HG03378 (cell line): Measurements from ENCODE around the gene MAPKAP1.

ENCODE experiments used
- ATAC-seq: cut with Tn5 transposase; IDR thresholded peaks from one replicate; pipeline ENCODE4 v1.9.1; 2021; ENCODE audit warnings: mild to moderate bottlenecking, moderate library complexity; ENCODE audit not compliant: unreplicated experiment

Gene MAPKAP1

DNA sequence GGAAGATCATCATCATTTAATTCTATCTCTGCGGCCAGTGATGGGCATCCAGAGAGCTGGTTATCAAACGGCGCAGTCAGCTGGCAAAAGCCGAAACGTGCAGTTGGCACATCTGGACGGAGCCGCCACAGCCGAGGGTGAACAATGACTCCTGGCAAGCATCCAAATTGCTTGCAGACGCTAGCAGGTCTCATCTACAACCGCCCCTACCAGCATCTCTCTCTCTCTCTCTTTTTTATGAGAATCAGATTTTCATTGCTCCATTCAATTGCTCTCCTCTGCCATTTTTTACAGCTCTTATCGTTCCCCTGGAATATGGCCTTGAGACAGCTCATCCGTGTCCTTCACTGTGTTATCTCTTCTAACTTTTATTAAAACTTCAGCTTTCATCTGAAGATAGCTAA, 165.2 kb downstream of the MAPKAP1 start:
- no peak for ATAC-seq

GRCh38 chr9:125540497-125540896, 166.5 kb downstream of the MAPKAP1 start:
- ATAC-seq: no peak

GRCh38 chr9:125538092-125538473, 168.9 kb downstream of the MAPKAP1 start:
- ATAC-seq: no peak

GRCh38 chr9:125537442-125538091, 169.4 kb downstream of the MAPKAP1 start:
- ATAC-seq: no peak

- no peak for ATAC-seq
These were observed 170.2 kb downstream of the MAPKAP1 start for GRCh38 chr9:125536776-125537175.

- no peak for ATAC-seq
These were observed 170.7 kb downstream of the MAPKAP1 start for GRCh38 chr9:125536167-125536772.

GRCh38 chr9:125534971-125535701, 171.9 kb downstream of the MAPKAP1 start:
- ATAC-seq: no peak

DNA sequence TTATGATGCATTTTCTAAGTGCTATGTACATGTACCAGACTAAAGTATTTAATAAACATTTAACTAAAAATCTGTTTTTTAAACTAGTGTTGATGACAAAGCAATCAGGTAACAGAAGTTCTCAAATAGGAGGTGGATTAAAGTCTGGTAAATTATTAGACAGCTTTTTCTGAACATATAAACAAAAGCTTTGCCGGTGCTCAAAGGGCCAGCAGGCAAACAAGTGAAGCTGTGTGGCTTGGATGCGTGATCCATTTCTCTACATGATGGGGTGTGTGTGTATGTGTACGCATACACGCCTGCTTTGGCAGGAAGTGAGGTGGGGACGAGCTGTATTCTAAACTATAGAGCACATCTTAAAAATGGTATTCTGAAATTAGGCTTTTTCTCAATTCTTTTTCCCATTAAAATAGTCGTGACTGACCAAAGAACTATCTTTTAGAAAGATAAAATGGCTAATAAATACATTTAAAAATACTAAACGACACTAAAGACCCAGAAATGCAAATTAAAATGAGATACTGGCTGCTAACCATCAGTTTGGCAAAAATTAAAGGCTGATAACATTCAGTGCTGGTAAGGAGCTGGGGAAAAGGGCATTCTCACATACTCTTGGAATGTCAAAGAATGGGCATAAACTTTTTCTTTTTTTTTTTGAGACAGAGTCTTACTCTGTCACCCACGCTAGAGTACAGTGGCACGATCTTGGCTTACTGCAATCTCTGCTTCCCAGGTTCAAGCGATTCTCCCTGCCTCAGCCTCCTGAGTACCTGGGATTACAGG, 174.0 kb downstream of the MAPKAP1 start:
- no peak for ATAC-seq

DNA sequence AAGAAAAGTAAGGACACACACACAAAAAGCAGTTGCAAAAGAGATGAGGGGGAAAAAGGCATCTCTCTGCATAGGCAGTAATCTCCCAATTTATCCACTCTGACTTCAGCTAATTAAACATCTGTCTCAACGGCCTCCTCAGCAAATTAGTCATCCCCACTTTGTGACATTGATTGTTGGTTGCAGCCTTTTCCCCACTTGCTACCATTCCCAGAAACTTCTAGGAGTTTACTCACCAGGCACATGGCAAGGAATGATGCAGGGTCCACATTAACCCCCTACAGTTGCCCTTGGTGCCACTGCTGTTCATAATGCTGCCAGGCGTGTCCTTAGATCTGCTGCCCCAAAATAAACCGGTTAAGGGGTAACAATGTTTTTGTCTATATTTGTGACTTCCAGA, 174.6 kb downstream of the MAPKAP1 start:
- ATAC-seq: no peak

DNA sequence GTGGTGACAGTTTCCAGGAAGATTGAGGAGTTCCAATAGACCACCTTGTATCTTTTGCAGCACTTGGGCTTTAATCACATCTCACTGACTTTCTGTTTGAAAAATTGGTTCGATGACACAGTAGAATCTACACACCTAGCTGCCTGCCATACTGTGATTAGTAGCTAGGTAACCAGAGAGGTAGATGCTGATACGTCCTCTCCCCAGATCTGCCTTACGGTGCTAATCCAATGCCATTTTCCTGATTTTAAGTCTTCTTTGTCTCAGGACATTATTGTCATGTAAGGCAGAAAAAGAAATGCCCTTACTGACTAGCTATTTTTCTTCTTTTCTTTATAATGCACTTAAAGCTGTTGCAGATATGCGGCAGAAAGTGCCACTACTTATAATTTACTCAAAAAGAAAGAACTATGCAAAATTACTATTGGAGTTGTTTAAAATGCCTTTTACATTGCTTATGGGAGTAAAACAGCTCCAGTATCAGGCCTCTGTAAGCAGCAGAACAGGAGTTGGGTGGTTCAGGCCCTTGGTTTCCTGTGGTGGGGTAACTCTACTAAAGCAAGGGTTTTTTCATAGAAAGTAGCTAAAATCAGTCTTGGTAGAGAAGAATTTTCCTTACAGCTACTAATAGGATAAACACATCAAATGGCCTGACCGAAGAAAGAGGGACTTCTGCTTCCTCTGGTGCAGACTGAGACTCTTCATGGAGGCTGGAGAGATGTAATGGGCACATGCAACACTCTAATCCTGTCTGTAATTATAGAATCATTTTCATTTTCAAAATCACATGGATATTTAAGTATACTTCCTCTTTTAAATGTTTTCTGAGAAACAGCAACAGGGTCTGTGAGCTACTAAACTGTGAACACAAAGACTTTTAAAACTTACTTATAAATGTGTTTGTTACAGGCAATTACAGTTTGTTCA, 177.2 kb downstream of the MAPKAP1 start:
- ATAC-seq: peak; percentile 53

GRCh38 chr9:125529107-125529506, 177.9 kb downstream of the MAPKAP1 start:
- ATAC-seq: no peak

DNA sequence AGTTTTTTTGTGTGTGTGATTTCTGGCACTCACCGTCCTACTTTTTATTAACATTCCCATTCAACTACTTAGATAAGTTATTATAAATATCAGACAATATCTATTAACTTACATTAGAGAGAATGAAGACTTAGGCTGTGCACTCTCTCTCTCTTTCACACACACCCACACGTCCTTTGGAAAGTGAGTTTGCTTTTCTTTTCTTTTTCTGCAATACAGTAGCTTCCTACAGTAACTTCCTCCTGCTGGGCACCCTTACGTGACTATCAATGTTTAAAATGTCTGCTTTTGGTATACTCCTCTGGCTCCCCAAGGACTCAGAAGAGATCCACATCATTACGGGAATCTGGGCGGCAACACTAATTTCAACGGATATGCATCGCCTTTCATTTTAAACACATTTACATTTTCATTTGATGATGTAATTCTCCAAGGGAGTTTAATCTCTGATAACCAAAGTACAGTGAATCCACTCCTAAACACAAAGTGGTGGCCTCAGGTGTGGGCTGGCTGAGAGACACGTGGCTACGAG, 179.5 kb downstream of the MAPKAP1 start:
- ATAC-seq: no peak

- ATAC-seq: no peak
These were observed 180.9 kb downstream of the MAPKAP1 start for GRCh38 chr9:125525921-125526631.

GRCh38 chr9:125524583-125525355, 182.2 kb downstream of the MAPKAP1 start:
- ATAC-seq: no peak

DNA sequence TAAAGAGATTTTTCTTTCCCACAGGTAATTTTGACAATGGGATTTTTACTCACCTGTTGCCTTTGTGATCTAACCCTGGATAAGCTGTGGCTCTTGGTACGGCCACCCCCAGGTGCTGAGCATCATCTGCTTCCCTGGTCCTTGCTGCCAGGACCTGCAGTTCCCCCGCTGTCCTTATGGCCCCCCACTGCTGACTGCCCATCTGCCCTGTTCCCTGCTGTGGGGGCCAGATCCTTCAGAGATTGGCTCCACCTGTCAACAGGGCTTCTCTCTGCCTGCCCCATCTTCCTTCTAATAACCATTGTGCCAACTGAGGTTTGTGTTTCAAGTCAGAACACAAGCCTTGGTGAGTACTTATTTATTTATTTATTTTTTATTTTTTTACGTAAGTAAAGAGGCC, 183.3 kb downstream of the MAPKAP1 start:
- ATAC-seq: no peak

DNA sequence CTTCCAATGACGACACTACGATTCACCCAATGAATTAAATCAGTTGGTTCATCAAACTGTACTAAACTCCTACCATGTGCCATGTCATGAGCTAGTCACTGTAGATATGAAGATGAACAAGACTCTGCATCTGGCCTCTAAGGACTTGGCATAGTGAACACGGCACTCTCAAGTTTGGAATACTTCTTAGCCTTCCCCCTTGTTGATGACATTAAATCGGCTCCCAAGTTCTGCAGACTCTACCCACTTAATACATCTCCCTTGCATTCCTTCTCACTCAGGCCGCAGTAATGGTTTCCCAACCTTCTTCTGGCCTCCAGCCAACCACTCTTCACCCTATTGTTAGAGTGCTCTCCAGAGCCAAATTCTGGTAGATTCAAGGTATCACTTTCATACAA, 184.7 kb downstream of the MAPKAP1 start:
- ATAC-seq: no peak

- ATAC-seq: peak; percentile 60
These were observed 185.3 kb downstream of the MAPKAP1 start for GRCh38 chr9:125521462-125522327.

GRCh38 chr9:125519734-125520133, 187.3 kb downstream of the MAPKAP1 start:
- ATAC-seq: no peak
